ENCODE results near the gene PIGT.
A peak's percentile ranks its signal among the peaks of the same experiment; 100 is the strongest.

PIGT gene

GRCh38 chr20:45427236-45428149 is 11.6 kb downstream of the PIGT start:
- no peak for TF ChIP-seq CTCF (conservative IDR thresholded peaks at IDR 0.05; ENCODE audit: low read depth, low read length)
- peak; percentile 37 for DNase-seq (ENCODE audit: low read depth)
- H3K4me3 ChIP-seq (ENCODE audit: low read depth, low read length) = no peak overlapping the region

- no peak for TF ChIP-seq CTCF (conservative IDR thresholded peaks at IDR 0.05; ENCODE audit: low read depth, low read length)
- DNase-seq (ENCODE audit: low read depth) = no peak
- no peak overlapping the region for H3K4me3 ChIP-seq (ENCODE audit: low read depth, low read length)
Measured at GRCh38 chr20:45429618-45430017, 13.7 kb downstream of the PIGT start.

GRCh38 chr20:45432294-45432693 is 16.4 kb downstream of the PIGT start:
- no peak overlapping the region for H3K4me3 ChIP-seq (ENCODE audit: low read depth, low read length)
- DNase-seq (ENCODE audit: low read depth) = no peak
- no peak for TF ChIP-seq CTCF (conservative IDR thresholded peaks at IDR 0.05; ENCODE audit: low read depth, low read length)

GRCh38 chr20:45433316-45433715 is 17.4 kb downstream of the PIGT start:
- peak; percentile 90 for DNase-seq (ENCODE audit: low read depth)

GRCh38 chr20:45433976-45434375 is 18.0 kb downstream of the PIGT start:
- no peak for DNase-seq (ENCODE audit: low read depth)
- no peak for TF ChIP-seq CTCF (conservative IDR thresholded peaks at IDR 0.05; ENCODE audit: low read depth, low read length)
- no peak overlapping the region for H3K4me3 ChIP-seq (ENCODE audit: low read depth, low read length)

More at GRCh38 chr20:45433316-45433715, 17.4 kb downstream of the PIGT start:
- H3K4me3 ChIP-seq (ENCODE audit: low read depth, low read length) = no peak overlapping the region
- no peak for TF ChIP-seq CTCF (conservative IDR thresholded peaks at IDR 0.05; ENCODE audit: low read depth, low read length)

GRCh38 chr20:45436732-45437485 is 21.0 kb downstream of the PIGT start:
- peak; percentile 81 for DNase-seq (ENCODE audit: low read depth)
- peak; percentile 96 for TF ChIP-seq CTCF (conservative IDR thresholded peaks at IDR 0.05; ENCODE audit: low read depth, low read length)
- H3K4me3 ChIP-seq (ENCODE audit: low read depth, low read length) = peak overlapping the region; percentile 71

All from choroid plexus epithelial cell (primary cell).